HL-60 (cell line): Measurements from ENCODE around the gene MAPK9.

ENCODE experiments used
- DNase-seq, 2 experiments: peaks; one replicate each; pipeline ENCODE4 v3.0.0-alpha.2; 2010 to 2020; ENCODE audit warnings: low read depth in 1 of 2, low spot score in 1 of 2
- H3K27ac ChIP-seq: fragments of 250-450 bp; sonication (Bioruptor Pico); replicated peaks from 2 replicates; pipeline ENCODE4 v1.5.1; 2020; ENCODE audit warnings: mild to moderate bottlenecking, moderate library complexity
- H3K27me3 ChIP-seq: fragments of 250-450 bp; sonication (Bioruptor Pico); 2 replicates; pipeline ENCODE4 v1.5.1; 2021; ENCODE audit warnings: mild to moderate bottlenecking, moderate library complexity; ENCODE audit not compliant: insufficient read depth, poor library complexity, severe bottlenecking
- H3K4me3 ChIP-seq: replicated peaks from 2 replicates; pipeline ENCODE4 v1.5.1; 2011; ENCODE audit warnings: mild to moderate bottlenecking, control low read depth, low read length; ENCODE audit not compliant: insufficient read depth
- GABPA ChIP-seq: IDR thresholded peaks from 2 replicates; pipeline ENCODE4 v1.6.1; 2012; ENCODE audit warnings: low read depth
- POLR2AphosphoS5 ChIP-seq: IDR thresholded peaks from 2 replicates; pipeline ENCODE4 v1.6.1; 2012; ENCODE audit warnings: low read depth
- SPI1 ChIP-seq: IDR thresholded peaks from 2 replicates; pipeline ENCODE4 v1.6.1; 2012; ENCODE audit warnings: low read depth, mild to moderate bottlenecking, borderline replicate concordance
- TF ChIP-seq, protein P1 (sequence below): IDR thresholded peaks from 2 replicates; pipeline ENCODE4 v1.6.1; 2012; ENCODE audit warnings: low read depth; ENCODE audit not compliant: insufficient replicate concordance
- TF ChIP-seq, protein P2 (sequence below): IDR thresholded peaks from one replicate; pipeline ENCODE4 v1.5.1; 2011; ENCODE audit warnings: low read length, control low read depth, inconsistent platforms; ENCODE audit not compliant: insufficient read depth

Gene MAPK9

DNA sequence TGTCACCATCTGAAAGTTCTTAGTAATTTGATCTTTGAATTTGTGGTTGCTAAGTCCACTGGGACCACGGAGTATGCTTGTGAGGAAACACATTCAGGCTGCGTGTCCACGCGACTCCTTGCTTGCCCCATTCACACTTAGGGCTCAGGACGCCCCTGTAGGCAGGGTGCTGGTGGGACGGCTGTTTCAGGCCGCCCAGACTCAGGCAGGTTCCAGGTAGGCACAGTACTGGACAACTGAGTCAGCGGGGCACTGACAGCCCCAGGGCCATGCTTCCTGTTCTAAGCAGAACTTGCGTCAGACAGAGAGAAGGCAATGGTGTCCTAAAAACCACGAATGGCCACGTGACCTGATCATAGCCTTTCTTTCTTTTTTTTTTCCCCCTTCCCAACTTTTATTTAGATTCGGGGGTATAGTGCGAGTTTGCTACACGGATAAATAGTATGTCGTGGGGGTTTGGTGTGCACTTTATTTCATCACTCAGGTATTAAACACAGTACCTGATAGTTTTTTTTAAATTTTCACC is 75.2 kb downstream of the MAPK9 start:
- H3K27me3 ChIP-seq: no peaks in the 10 kb centered on the region
- no peak overlapping the region for H3K4me3 ChIP-seq
- no peak for DNase-seq
- no peak overlapping the region for H3K27ac ChIP-seq
- TF ChIP-seq SPI1 (no peak), POLR2AphosphoS5 (no peak), GABPA (no peak)
- TF ChIP-seq, protein P1, sequence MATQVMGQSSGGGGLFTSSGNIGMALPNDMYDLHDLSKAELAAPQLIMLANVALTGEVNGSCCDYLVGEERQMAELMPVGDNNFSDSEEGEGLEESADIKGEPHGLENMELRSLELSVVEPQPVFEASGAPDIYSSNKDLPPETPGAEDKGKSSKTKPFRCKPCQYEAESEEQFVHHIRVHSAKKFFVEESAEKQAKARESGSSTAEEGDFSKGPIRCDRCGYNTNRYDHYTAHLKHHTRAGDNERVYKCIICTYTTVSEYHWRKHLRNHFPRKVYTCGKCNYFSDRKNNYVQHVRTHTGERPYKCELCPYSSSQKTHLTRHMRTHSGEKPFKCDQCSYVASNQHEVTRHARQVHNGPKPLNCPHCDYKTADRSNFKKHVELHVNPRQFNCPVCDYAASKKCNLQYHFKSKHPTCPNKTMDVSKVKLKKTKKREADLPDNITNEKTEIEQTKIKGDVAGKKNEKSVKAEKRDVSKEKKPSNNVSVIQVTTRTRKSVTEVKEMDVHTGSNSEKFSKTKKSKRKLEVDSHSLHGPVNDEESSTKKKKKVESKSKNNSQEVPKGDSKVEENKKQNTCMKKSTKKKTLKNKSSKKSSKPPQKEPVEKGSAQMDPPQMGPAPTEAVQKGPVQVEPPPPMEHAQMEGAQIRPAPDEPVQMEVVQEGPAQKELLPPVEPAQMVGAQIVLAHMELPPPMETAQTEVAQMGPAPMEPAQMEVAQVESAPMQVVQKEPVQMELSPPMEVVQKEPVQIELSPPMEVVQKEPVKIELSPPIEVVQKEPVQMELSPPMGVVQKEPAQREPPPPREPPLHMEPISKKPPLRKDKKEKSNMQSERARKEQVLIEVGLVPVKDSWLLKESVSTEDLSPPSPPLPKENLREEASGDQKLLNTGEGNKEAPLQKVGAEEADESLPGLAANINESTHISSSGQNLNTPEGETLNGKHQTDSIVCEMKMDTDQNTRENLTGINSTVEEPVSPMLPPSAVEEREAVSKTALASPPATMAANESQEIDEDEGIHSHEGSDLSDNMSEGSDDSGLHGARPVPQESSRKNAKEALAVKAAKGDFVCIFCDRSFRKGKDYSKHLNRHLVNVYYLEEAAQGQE: no peak
- TF ChIP-seq, protein P2, sequence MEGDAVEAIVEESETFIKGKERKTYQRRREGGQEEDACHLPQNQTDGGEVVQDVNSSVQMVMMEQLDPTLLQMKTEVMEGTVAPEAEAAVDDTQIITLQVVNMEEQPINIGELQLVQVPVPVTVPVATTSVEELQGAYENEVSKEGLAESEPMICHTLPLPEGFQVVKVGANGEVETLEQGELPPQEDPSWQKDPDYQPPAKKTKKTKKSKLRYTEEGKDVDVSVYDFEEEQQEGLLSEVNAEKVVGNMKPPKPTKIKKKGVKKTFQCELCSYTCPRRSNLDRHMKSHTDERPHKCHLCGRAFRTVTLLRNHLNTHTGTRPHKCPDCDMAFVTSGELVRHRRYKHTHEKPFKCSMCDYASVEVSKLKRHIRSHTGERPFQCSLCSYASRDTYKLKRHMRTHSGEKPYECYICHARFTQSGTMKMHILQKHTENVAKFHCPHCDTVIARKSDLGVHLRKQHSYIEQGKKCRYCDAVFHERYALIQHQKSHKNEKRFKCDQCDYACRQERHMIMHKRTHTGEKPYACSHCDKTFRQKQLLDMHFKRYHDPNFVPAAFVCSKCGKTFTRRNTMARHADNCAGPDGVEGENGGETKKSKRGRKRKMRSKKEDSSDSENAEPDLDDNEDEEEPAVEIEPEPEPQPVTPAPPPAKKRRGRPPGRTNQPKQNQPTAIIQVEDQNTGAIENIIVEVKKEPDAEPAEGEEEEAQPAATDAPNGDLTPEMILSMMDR: no peak

DNA sequence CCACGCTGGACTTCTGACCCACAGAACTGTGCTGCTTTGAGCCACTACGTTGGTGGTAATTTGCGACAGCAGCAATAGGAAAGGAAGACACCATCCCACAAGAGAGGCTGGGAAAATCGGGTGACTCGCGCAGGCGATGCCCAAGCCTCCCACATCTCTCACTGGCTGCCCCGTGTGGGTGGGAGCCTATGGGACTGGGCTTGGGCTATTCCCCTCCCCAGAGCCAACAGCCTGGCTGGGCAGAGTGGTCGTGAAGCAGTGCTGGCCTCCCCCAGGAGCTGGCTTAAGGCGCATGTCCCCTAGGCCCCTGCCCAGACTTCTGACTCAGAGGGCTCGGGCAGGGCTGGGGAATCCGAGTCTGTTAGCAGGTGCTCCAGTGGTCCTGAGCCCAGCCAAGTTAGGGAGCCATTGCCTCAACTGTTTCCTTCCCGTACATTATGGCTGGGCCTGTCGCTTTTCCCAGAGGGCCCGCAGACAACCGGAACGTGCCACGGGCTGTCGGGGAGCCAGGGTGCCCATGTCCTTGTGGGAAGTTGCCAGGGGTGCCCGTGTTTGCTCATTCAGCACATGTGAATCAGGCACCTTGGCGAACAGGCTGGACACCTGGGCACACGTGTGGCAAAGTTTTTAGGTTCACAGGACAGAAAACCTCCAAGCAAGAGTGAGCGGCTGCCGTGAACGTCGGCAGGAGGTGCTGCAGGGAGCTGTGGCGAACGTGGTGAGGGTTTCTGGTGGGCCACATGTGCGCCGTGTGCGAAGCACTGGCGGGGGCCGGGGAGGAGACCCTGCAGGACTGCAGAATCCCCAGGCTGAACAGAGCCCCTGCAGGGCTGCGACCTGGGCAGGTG is 75.9 kb downstream of the MAPK9 start:
- Histone ChIP-seq H3K27me3 (no peaks in the 10 kb centered on the region), H3K4me3 (no peak overlapping the region), H3K27ac (no peak overlapping the region)
- TF ChIP-seq, protein P2: no peak
- no peak for TF ChIP-seq GABPA
- TF ChIP-seq, protein P1: no peak
- TF ChIP-seq POLR2AphosphoS5: no peak
- no peak for TF ChIP-seq SPI1
- no peak for DNase-seq

DNA sequence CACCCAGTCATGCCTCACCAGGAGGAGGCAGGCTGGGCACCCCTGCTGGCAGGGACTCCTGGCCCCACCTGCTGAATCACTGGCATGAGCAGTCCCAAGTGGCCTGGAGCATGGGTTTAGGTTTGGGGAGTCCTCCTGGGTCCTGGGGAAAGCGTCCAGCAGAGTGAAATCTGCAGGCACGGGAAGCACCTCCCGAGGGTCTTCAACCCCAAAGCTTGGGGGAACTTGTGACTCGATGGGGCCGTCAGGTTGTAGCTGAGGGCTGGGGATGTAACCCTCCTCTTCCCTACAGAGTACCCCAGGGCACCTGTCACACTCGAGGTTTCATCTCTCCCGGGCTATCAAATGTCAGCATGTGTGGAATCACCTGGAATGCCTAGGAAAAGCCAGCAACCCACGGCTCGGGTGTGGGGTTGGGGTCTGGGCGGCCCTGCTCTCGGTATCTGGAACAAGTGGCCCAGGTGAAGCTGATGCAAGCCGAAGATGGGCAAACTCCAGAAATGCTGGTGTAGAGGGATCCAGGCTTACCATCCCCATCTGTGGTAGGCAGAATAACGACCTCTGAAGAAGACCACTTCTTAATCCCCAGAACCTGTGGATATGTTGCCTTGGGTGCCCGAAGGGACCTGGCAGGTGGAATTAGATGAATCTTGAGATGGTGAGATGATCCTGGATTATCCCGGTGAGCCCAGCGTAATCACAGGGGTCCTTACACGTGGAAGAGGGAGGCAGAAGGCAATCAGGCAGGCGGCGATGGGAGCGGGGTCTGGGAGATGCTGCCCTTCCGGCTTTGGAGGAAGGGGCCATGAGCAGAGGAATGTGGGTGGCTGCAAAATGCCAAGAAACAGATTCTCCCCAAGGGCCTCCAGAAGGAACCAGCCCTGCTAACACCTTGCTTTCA is 76.8 kb downstream of the MAPK9 start:
- no peak overlapping the region for H3K27ac ChIP-seq
- no peak for DNase-seq
- no peaks in the 10 kb centered on the region for H3K27me3 ChIP-seq
- no peak overlapping the region for H3K4me3 ChIP-seq
- TF ChIP-seq, protein P2: no peak
- no peak for TF ChIP-seq SPI1
- TF ChIP-seq GABPA: no peak
